ENCODE data around the gene SOCS3. TPM values are rescaled to one million over a fixed set of nuclear protein-coding genes. Genes with fewer than 3 reads are reported as not detected.

SOCS3 gene, protein sequence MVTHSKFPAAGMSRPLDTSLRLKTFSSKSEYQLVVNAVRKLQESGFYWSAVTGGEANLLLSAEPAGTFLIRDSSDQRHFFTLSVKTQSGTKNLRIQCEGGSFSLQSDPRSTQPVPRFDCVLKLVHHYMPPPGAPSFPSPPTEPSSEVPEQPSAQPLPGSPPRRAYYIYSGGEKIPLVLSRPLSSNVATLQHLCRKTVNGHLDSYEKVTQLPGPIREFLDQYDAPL
- total RNA-seq: 10 to 100 TPM; 22.2 to 24.4 TPM

DNA sequence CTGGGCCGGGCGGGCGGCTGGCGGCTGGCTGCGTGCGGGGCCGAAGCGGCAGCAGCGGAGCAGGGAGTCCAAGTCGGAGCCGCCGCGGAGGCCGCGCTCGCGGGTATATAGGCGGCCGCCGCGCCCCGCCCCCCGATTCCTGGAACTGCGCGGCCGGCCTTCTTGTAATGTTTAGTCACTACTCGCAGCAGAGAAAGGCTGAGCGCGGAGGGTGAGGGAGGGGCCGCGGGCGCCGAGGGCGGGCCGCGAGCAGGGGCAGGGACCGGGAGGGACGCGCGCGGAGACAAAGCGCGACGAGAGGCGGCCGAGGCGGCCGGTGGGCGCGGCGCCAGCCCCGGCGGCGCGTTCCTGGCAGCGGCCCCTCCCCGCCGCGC lies at the start of gene SOCS3:
SOCS3 (minus strand) TSS at position 81 of the 374 bp plus-strand sequence. CDS start 982 bp downstream, outside the sequence.
- peak within 1 kb of the TSS; percentile 89 for H3K27ac Mint-ChIP-seq
- CTCF ChIA-PET: interaction anchor here (0.6 to 3.5 kb wide), 12 partner anchors 13 to 844 kb away, joined by 3 to 56 read pairs (median 4); no protein-coding TSS in a partner anchor
- POLR2A ChIA-PET: interaction anchor here (1.3 kb wide), 1 partner anchor 109 kb away, joined by 4 read pairs; no protein-coding TSS in a partner anchor
- H3K36me3 Mint-ChIP-seq (ENCODE audit: low read depth): peaks cover 29% of the 10 kb centered on the region
- peak; percentile 97 for DNase-seq
- peak within 1 kb of the TSS; percentile 82 for H3K4me3 Mint-ChIP-seq
- no peaks in the 10 kb centered on the region for H3K9me3 Mint-ChIP-seq
- peaks cover 50% of the 10 kb centered on the region for H3K4me1 Mint-ChIP-seq
- peaks cover 3% of the 10 kb centered on the region for H3K27me3 Mint-ChIP-seq

DNA sequence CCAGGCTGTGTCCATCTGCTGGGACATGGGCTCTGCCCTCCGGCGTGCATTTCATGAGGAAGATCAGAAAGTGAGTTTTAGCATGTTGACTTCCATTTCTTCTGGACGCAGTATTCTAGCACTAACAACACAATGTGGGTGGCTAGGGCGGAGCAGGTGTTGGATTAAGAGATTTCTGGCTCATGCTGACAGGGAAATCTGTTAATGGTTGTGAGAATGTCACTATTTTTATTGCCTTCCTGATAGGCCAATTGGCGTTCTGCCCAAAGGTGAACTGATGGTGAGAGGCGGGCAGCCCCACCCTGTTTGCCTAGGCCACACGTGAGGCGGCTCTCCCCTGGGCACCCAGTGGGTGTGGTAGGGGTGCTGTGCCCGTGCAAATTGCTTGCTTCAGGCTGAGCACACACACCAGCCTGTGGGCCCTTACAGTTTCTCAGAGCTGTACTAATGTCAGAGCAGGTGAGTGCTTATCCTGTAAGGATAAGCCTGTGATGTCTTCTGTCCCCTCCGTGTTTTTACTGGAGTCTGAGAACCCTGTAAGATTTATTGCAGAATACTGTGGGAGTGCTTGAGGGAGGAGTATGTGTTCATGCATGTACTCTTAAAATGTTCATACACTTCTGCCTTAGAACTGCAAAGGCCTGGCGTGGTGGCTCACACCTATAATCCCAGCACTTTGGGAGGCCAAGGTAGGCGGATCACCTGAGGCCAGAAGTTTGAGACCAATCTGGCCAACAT lies 49.5 kb upstream of the SOCS3 start:
- CTCF ChIA-PET: interaction anchor here (2.0 to 3.3 kb wide), 2 partner anchors 13 to 21 kb away, joined by 4 to 14 read pairs; no protein-coding TSS in a partner anchor
- POLR2A ChIA-PET: no interaction called here
- Mint-ChIP-seq H3K9me3 (no peaks in the 10 kb centered on the region), H3K27ac (peak overlapping the region; percentile 67), H3K4me3 (no peak overlapping the region), H3K27me3 (no peaks in the 10 kb centered on the region), H3K36me3 (ENCODE audit: low read depth) (peaks cover 24% of the 10 kb centered on the region), H3K4me1 (peaks cover 72% of the 10 kb centered on the region)
- no peak for DNase-seq

DNA sequence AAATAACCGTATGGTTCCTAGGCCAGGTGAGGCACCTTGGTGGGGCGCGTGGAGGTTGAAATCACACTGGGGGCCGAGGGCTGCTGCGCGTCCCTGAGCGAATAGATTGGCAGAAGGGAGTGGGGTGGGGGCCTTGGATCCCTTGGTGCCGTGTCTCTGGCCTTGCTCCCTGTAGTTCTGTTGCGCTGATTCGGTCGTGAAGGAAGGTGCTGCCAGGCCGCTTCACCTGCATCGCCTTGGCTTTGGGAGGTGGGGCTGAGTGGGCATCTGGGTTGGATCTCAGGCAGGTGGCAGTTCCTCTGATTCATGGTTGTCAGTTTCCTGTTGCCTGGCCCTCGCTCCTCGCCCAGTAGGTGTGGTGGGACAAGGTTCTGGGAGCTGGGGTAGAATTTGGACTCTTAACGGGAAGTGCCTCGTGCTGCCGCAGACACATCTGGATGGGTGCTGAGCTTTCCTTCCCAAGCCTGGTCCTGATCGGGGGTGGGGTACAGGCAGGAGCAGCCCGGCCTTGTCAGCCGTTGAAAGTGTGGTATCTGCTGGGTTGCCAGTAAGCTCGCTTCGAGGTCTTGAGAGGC lies 48.7 kb upstream of the SOCS3 start:
- H3K27ac Mint-ChIP-seq: no peak overlapping the region
- H3K4me1 Mint-ChIP-seq: peaks cover 64% of the 10 kb centered on the region
- no peak for DNase-seq
- CTCF ChIA-PET: interaction anchor here (3.3 kb wide), 1 partner anchor 13 kb away, joined by 14 read pairs; no protein-coding TSS in a partner anchor
- no peaks in the 10 kb centered on the region for H3K27me3 Mint-ChIP-seq
- no peaks in the 10 kb centered on the region for H3K9me3 Mint-ChIP-seq
- H3K4me3 Mint-ChIP-seq: no peak overlapping the region
- H3K36me3 Mint-ChIP-seq (ENCODE audit: low read depth): peaks cover 26% of the 10 kb centered on the region
- POLR2A ChIA-PET: no interaction called here

DNA sequence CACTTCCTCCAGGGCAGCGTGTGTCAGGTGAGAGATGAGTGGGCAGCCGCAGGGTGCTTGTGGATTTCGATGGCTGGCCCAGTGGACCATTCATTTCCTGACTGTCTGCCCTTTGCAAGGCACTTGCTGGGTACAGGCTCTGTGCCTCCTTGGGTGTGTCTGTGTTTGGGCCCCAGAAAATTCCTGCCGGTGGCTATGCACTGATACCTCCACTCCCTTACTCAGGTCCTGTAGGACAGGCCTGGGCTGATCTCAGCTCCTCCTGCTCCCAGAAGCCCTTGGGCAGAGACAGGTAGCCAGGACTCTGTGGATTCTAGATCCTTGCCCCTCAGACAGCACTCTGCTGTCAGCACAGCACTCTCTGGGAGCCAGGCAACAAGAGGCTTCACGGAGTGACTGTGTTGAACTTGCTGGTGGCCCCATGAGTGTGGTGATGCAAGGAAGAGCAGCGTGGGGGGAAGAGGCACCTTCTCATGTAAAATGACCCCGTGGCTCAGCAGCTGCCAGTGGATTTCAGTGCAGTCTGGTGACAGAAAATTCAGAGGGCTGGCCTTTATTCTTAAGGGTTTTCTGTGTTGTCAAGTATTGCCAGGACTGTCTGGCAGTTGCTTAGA lies 47.6 kb upstream of the SOCS3 start:
- no peaks in the 10 kb centered on the region for H3K27me3 Mint-ChIP-seq
- DNase-seq: no peak
- no peak overlapping the region for H3K4me3 Mint-ChIP-seq
- peaks cover 29% of the 10 kb centered on the region for H3K36me3 Mint-ChIP-seq (ENCODE audit: low read depth)
- POLR2A ChIA-PET: no interaction called here
- CTCF ChIA-PET: interaction anchor here (3.3 kb wide), 1 partner anchor 15 kb away, joined by 14 read pairs; no protein-coding TSS in a partner anchor
- no peaks in the 10 kb centered on the region for H3K9me3 Mint-ChIP-seq
- peaks cover 53% of the 10 kb centered on the region for H3K4me1 Mint-ChIP-seq
- H3K27ac Mint-ChIP-seq: peak overlapping the region; percentile 48

DNA sequence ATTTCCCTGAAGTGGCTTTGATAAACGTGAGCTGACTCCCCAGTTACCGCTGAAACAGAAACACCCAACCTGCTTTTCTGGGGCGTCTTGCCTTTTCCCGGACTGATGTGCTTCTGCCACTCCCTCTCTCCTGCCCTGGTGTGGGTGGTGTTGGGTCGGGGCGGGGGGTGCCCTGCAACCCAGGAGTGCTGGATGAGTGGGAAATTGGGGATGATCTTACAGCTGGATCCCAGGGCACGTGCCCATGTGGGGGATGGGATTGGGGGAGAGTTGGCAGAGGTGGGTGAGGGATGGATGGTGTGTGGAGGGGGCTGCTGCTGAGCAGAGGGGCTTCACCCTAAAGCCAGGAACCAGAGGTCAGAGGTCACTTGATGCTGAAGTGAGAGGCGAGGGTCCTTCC lies 47.0 kb upstream of the SOCS3 start:
- no peak for DNase-seq
- Mint-ChIP-seq H3K4me3 (no peak overlapping the region), H3K4me1 (peaks cover 48% of the 10 kb centered on the region), H3K27ac (peak overlapping the region; percentile 46), H3K36me3 (ENCODE audit: low read depth) (peaks cover 32% of the 10 kb centered on the region), H3K27me3 (no peaks in the 10 kb centered on the region), H3K9me3 (no peaks in the 10 kb centered on the region)
- POLR2A ChIA-PET: no interaction called here
- CTCF ChIA-PET: no interaction called here

DNA sequence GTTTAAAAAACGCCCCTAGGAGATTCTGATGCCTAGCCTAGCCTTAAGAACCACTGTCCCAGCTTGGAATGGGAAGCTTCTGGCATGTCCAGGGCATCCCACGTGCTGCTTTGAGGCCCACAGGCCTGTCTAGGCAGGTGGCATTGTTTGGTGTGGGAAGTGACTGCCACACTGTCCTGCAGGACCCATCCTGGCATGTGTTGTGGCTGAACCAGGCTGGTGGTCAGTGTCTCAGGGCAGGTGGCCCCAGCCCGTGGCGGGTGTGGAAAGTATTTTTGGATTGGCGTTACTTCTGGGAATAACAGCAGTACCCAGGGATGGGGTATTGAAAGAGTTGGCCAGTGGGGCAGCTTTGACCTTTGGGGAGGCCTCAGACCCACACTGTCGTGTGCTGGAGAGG lies 46.5 kb upstream of the SOCS3 start:
- Mint-ChIP-seq H3K27ac (peak overlapping the region; percentile 46), H3K4me1 (peaks cover 44% of the 10 kb centered on the region), H3K9me3 (no peaks in the 10 kb centered on the region), H3K36me3 (ENCODE audit: low read depth) (peaks cover 36% of the 10 kb centered on the region), H3K27me3 (no peaks in the 10 kb centered on the region), H3K4me3 (no peak overlapping the region)
- ChIA-PET CTCF (no interaction called here), POLR2A (no interaction called here)
- DNase-seq: no peak

DNA sequence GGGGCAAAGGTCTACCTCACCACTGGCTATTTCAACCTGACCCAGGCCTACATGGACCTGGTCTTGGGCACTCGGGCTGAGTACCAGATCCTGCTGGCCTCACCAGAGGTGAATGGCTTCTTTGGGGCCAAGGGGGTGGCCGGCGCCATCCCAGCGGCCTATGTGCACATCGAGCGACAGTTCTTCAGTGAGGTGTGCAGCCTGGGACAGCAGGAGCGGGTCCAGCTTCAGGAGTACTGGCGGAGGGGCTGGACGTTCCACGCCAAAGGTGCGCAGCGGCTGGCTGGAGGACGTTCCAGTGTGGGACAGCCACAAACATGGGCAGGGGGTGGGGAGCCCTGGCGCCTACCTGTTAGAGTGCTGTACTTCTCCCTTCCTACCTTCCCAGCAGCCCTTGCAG lies 43.9 kb upstream of the SOCS3 start:
- H3K4me1 Mint-ChIP-seq: peaks cover 24% of the 10 kb centered on the region
- H3K27me3 Mint-ChIP-seq: no peaks in the 10 kb centered on the region
- ChIA-PET CTCF (interaction anchor here (0.5 to 2.1 kb wide), 4 partner anchors 8 to 667 kb away, joined by 3 to 10 read pairs (median 6); no protein-coding TSS in a partner anchor), POLR2A (no interaction called here)
- no peak for DNase-seq
- H3K36me3 Mint-ChIP-seq (ENCODE audit: low read depth): peaks cover 58% of the 10 kb centered on the region
- H3K4me3 Mint-ChIP-seq: no peak overlapping the region
- H3K27ac Mint-ChIP-seq: no peak overlapping the region
- no peaks in the 10 kb centered on the region for H3K9me3 Mint-ChIP-seq

DNA sequence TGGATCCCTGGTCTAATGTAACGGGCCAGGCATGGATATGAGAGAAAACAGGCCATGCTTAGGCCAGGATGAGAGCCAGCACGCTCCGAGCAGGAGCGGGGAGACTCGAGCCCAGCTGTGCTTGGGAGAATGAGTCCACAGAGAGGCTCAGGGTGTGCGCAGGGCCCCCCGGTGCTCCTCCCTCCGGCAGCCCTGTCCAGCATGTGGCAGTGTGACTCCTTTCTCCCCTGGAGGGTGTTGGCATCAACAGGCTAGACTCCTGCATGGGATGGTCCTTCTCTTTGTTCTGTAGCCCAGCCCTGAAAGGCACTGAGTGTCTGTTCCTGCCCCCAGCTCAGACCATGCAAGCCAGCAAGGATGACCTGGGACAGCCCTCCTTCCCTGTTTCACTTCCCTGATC lies 42.0 kb upstream of the SOCS3 start:
- ChIA-PET POLR2A (no interaction called here), CTCF (interaction anchor here (0.6 to 2.4 kb wide), 4 partner anchors 11 to 152 kb away, joined by 3 to 12 read pairs (median 4); no protein-coding TSS in a partner anchor)
- Mint-ChIP-seq H3K9me3 (no peaks in the 10 kb centered on the region), H3K4me1 (peaks cover 7% of the 10 kb centered on the region), H3K27me3 (no peaks in the 10 kb centered on the region), H3K36me3 (ENCODE audit: low read depth) (peaks cover 70% of the 10 kb centered on the region), H3K4me3 (no peak overlapping the region), H3K27ac (no peak overlapping the region)
- DNase-seq: no peak

DNA sequence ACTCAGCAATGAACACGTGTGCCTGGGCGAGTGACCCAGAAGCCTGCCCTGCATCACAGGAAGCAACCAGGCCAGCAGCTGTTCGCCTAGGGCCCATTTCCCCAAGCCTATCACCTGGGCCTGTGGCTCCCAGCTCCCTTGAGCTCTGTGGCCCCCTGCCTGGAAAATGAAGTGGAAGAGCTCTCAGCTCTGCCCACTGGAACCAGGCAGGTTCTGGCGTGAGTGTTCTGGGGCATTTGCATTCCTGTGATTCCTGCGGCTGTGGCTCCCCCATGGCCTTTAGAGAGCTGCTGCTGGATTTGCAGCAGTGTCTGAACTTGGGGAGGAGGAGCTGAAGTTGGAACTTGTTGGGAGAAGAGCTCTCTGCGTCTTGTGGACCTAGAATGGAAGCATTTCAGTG lies 41.4 kb upstream of the SOCS3 start:
- no peak overlapping the region for H3K4me3 Mint-ChIP-seq
- H3K4me1 Mint-ChIP-seq: peaks cover 5% of the 10 kb centered on the region
- ChIA-PET POLR2A (no interaction called here), CTCF (interaction anchor here (0.6 to 2.4 kb wide), 8 partner anchors 9 to 309 kb away, joined by 3 to 12 read pairs (median 4); no protein-coding TSS in a partner anchor)
- DNase-seq: no peak
- H3K27me3 Mint-ChIP-seq: no peaks in the 10 kb centered on the region
- no peaks in the 10 kb centered on the region for H3K9me3 Mint-ChIP-seq
- no peak overlapping the region for H3K27ac Mint-ChIP-seq
- H3K36me3 Mint-ChIP-seq (ENCODE audit: low read depth): peaks cover 74% of the 10 kb centered on the region

DNA sequence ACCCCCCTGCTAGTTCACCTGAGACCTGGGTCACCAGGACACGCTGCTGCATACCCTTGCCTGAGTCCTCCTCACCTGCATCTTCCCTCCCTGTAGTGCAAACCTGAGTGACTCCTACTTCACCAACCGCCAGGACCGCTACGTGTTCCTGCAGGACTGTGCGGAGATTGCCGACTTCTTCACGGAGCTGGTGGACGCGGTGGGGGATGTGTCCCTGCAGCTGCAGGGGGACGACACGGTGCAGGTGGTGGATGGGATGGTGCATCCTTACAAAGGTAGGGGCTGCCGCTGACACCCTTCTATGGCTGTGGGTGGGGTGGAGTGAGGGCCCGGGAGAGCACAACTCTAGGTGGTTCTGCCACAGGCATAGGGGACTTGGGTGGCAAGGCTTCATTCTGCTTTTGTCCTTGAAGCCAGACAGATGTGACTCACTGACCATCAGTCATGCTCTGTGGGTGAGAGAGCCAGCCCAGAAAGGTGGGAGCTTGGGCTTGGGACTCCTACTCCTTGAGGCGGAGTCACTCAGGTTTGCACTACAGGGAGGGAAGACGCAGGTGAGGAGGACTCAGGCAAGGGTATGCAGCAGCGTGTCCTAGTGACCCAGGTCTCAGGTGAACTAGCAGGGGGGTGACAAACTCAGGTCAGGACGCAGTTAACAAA lies 40.8 kb upstream of the SOCS3 start:
- Mint-ChIP-seq H3K27me3 (no peaks in the 10 kb centered on the region), H3K9me3 (no peaks in the 10 kb centered on the region), H3K27ac (no peak overlapping the region), H3K4me3 (no peak overlapping the region), H3K36me3 (ENCODE audit: low read depth) (peaks cover 78% of the 10 kb centered on the region), H3K4me1 (peaks cover 4% of the 10 kb centered on the region)
- no peak for DNase-seq
- ChIA-PET POLR2A (no interaction called here), CTCF (interaction anchor here (0.6 to 2.4 kb wide), 7 partner anchors 9 to 309 kb away, joined by 3 to 12 read pairs (median 4); no protein-coding TSS in a partner anchor)

DNA sequence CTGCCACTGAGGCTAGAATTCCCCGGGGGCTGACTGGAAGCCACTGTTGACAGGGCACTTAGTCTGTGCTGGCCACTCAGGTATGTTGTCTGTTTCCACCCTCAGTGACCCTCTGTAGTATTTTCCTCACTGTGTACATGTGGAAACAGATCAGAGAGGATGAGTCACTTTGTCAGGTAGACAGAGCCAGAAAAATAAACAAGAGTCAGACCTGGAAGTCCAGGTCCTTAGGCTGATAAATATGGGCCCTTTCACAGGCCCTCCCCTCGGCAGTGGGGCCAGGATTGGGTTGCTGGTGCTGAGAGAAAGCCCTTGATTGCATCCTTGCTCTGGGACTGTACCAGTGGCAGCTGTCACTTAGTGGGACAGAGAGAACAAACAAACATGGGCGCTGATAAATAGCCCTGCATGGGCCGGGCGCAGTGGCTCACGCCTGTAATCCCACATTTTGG lies 39.8 kb upstream of the SOCS3 start:
- DNase-seq: no peak
- CTCF ChIA-PET: interaction anchor here (2.4 kb wide), 1 partner anchor 8 kb away, joined by 12 read pairs; no protein-coding TSS in a partner anchor
- H3K4me3 Mint-ChIP-seq: no peak overlapping the region
- peaks cover 76% of the 10 kb centered on the region for H3K36me3 Mint-ChIP-seq (ENCODE audit: low read depth)
- H3K4me1 Mint-ChIP-seq: no peaks in the 10 kb centered on the region
- H3K27ac Mint-ChIP-seq: no peak overlapping the region
- H3K9me3 Mint-ChIP-seq: no peaks in the 10 kb centered on the region
- H3K27me3 Mint-ChIP-seq: no peaks in the 10 kb centered on the region
- POLR2A ChIA-PET: no interaction called here

DNA sequence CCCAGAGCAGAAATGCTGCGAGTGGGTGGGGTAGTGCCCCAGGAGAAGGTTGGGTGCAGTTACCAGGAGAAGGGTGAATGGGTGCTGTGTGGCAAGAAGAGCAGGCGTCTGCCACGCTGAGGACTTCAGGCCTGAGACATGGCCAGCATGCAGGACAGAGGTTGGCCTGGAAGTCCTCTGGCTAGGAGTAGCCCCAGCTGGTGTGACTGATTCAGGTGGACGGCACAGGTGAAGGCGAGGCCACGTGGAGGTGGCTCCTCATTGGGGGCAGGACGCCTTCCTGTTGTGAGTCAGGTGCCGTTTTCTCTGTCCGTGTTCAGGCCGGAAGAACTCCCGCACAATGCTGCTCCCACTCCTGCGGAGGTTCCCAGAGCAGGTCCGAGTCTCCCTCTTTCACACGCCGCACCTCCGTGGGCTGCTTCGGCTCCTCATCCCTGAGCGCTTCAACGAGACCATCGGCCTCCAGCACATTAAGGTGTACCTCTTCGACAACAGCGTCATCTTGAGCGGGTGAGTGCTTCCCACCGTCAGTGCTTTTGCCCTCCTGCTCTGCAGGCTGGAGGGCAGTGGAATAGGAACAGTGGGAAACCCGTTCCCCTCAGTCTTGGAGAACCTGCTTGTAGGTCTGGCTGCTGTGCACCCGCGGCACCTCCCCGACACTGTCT lies 39.3 kb upstream of the SOCS3 start:
- CTCF ChIA-PET: no interaction called here
- Mint-ChIP-seq H3K9me3 (no peaks in the 10 kb centered on the region), H3K27ac (no peak overlapping the region), H3K4me3 (no peak overlapping the region), H3K4me1 (no peaks in the 10 kb centered on the region), H3K27me3 (no peaks in the 10 kb centered on the region), H3K36me3 (ENCODE audit: low read depth) (peaks cover 73% of the 10 kb centered on the region)
- POLR2A ChIA-PET: no interaction called here
- DNase-seq: no peak

Measured in activated CD4-positive, alpha-beta T cell treated with anti-CD3 and anti-CD28 coated beads, Interleukin-2, amount 10 ng/mL, durations not matched to agents 7 days and 5 days (primary cell).